BLaER1 treated with 17β-estradiol and CSF1 and Interleukin-3, amounts not matched to agents 10 nM and 100 nM (cell line): ENCODE results near the gene IMP3.

Source experiments
- H3K27ac ChIP-seq, 11 experiments: shearing (Covaris generic); formaldehyde crosslinking; 2 replicates each; pipeline ENCODE4 v1.8.1; 2022
- H3K27me3 ChIP-seq, 11 experiments: shearing (Covaris generic); formaldehyde crosslinking; 2 replicates each; pipeline ENCODE4 v1.8.1; 2022
- H3K36me3 ChIP-seq, 11 experiments: shearing (Covaris generic); formaldehyde crosslinking; 2 replicates each; pipeline ENCODE4 v1.8.1; 2022
- H3K4me1 ChIP-seq, 10 experiments: shearing (Covaris generic); formaldehyde crosslinking; 2 replicates each; pipeline ENCODE4 v1.8.1; 2022
- H3K4me2 ChIP-seq, 11 experiments: shearing (Covaris generic); formaldehyde crosslinking; 2 replicates each; pipeline ENCODE4 v1.8.1; 2022
- H3K4me3 ChIP-seq, 10 experiments: shearing (Covaris generic); formaldehyde crosslinking; 2 replicates each; pipeline ENCODE4 v1.8.1; 2022
- H3K9ac ChIP-seq, 11 experiments: shearing (Covaris generic); formaldehyde crosslinking; 2 replicates each; pipeline ENCODE4 v1.8.1; 2022
- H3K9me3 ChIP-seq, 11 experiments: shearing (Covaris generic); formaldehyde crosslinking; replicated peaks in 1 of 11; 2 replicates each; pipeline ENCODE4 v1.8.1; 2022
- H4K20me1 ChIP-seq, 11 experiments: shearing (Covaris generic); formaldehyde crosslinking; 2 replicates each; pipeline ENCODE4 v1.8.1; 2022
- Cebpa-rat ChIP-seq, 11 experiments: shearing (Covaris generic); IDR thresholded peaks; 2 replicates each; pipeline ENCODE4 v1.8.1; 2022

The IMP3 gene

DNA sequence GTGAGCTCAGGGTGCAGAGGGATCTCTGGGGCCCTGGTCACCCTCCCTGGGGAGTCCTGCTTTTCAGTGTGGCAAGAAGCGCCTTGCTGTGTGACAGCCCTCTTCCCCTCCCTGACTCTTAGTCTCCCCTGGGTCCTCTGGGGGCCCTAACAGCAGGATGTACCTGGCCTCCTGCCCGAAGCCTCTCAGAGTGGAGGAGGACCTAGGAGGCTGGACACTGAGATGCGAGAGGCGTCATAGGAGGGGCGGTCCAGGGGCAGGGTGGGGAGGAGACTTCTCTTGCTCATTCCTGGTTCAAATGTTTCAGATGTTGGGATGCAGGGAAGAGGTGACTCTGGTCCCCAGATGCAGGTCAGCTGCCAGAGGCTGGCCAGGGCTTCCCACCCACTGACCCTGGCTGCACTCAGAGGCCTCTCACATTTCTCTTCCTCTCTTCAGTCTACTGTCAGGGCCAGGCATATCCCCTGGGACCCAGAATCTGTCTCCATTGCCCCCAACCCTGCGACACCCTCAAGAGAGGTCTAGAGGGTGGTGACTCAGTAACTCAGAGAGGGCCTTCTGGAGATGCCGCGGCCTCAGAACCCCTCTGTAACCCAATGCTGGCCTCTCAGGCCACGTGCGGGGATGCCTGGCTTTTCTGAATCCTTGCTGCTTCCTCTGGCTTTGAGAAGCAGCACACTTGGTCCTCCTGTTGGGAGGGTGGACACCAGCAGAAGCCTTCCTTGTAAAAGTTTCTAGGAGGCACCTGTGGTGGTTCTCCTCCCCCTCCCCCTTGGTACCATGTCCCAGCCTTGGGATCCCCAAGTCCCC lies 33.6 kb upstream of the IMP3 start:
- no peak for TF ChIP-seq Cebpa-rat (IDR thresholded peaks at IDR 0.05)
- Histone ChIP-seq H3K27ac (peak overlapping the region in 6 of 11 experiments; percentile 19 to 60 (median 40); a peak in 11 of 22 replicates), H3K9me3 (no peaks in the 10 kb centered on the region), H3K4me3 (no peak overlapping the region), H3K4me2 (peak overlapping the region; percentile 39 to 89 (median 74); a peak in 21 of 22 replicates), H3K4me1 (peaks cover 31 to 64% (median 51%) of the 10 kb centered on the region in 10 experiments), H3K27me3 (no peaks in the 10 kb centered on the region), H4K20me1 (peaks cover 0 to 12% (median 0%) of the 10 kb centered on the region in 11 experiments; a peak in 3 of 22 replicates), H3K9ac (peak overlapping the region in 10 of 11 experiments; percentile 8 to 59 (median 44); a peak in 12 of 22 replicates), H3K36me3 (no peaks in the 10 kb centered on the region)

DNA sequence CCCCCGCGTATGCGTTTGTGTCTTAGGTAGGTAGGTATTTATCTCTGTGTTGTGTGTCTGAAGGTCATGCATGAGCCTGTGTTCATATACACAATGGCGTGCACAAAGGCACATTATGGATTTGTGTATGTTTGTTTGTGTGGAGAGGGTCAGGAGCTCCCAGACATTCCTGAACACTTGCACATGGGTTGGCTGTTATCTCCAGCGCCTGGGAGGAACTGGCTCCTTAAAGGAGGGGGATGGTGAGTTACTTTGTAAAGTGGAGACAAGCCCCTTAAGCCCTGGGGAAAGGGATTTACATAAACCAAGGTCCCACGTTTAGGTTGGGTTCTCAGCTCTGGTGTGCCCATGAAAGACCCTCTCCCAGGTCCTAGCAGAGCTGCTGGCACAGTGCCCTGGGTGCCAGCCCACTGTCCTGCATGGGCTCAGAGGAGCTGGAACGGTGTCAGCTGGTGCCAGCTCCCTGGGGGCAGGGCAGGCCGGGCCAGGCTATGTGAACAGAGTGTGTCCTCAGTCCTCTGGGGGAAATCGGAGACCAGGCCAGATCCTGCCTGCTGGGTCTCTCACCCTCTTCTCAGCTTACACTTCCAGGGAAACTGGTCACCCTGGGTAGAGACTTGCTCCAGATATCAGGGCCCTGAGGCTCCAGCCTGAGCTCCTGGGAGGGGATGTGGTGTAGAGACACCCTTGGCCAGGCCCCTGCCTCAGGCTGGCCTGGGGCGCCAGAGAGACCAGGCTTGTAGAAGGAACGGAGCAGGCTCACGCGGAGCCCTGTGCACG lies 32.8 kb upstream of the IMP3 start:
- H3K4me3 ChIP-seq: no peak overlapping the region
- no peaks in the 10 kb centered on the region for H3K27me3 ChIP-seq
- TF ChIP-seq Cebpa-rat (IDR thresholded peaks at IDR 0.05): no peak
- peak overlapping the region in 7 of 11 experiments; percentile 14 to 60 (median 39); a peak in 10 of 22 replicates for H3K27ac ChIP-seq
- peak overlapping the region; percentile 39 to 89 (median 74) for H3K4me2 ChIP-seq
- no peaks in the 10 kb centered on the region for H3K36me3 ChIP-seq
- peaks cover 0 to 11% (median 0%) of the 10 kb centered on the region in 11 experiments; a peak in 3 of 22 replicates for H4K20me1 ChIP-seq
- peaks cover 28 to 56% (median 44%) of the 10 kb centered on the region in 10 experiments for H3K4me1 ChIP-seq
- H3K9ac ChIP-seq: peak overlapping the region in 10 of 11 experiments; percentile 8 to 59 (median 44); a peak in 12 of 22 replicates
- no peaks in the 10 kb centered on the region for H3K9me3 ChIP-seq

- Histone ChIP-seq H3K27ac (0 out of 22 replicates have a peak overlapping the region, but pooled peaks of 1 of the 11 experiments have one; percentile 60), H3K4me2 (peak overlapping the region in 9 of 11 experiments; percentile 39 to 89 (median 78); a peak in 10 of 22 replicates), H3K27me3 (no peaks in the 10 kb centered on the region), H3K36me3 (no peaks in the 10 kb centered on the region), H3K4me3 (no peak overlapping the region), H3K9ac (no peak overlapping the region), H3K9me3 (no peaks in the 10 kb centered on the region), H3K4me1 (peaks cover 22 to 52% (median 41%) of the 10 kb centered on the region in 10 experiments), H4K20me1 (peaks cover 0 to 16% (median 0%) of the 10 kb centered on the region in 11 experiments; a peak in 3 of 22 replicates)
- no peak for TF ChIP-seq Cebpa-rat (IDR thresholded peaks at IDR 0.05)
Observed at GRCh38 chr15:75671730-75672602, 31.9 kb upstream of the IMP3 start.

DNA sequence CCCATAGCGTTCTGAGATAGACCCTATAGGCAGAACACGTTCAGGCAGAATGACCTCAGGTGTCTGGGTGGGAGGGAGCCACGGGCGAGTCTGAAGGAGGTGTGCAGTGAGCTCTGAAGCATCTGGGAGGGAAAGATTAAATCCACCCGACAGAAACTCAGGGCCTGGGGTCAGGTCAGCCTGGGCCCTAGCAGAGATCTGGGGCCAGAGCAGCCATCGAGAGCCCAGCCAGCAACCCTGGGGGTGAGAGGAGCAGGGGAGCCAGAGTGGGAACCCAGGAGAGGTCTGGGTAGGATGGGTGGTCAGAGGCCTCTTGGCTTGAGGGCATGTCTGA lies 29.8 kb upstream of the IMP3 start:
- Histone ChIP-seq H3K27me3 (no peaks in the 10 kb centered on the region), H3K4me3 (no peak overlapping the region), H3K36me3 (no peaks in the 10 kb centered on the region), H4K20me1 (peaks cover 0 to 11% (median 0%) of the 10 kb centered on the region in 11 experiments; a peak in 3 of 22 replicates), H3K4me1 (peaks cover 36 to 64% (median 56%) of the 10 kb centered on the region in 10 experiments), H3K27ac (no peak overlapping the region), H3K9ac (no peak overlapping the region), H3K9me3 (no peaks in the 10 kb centered on the region), H3K4me2 (no peak overlapping the region)
- no peak for TF ChIP-seq Cebpa-rat (IDR thresholded peaks at IDR 0.05)

DNA sequence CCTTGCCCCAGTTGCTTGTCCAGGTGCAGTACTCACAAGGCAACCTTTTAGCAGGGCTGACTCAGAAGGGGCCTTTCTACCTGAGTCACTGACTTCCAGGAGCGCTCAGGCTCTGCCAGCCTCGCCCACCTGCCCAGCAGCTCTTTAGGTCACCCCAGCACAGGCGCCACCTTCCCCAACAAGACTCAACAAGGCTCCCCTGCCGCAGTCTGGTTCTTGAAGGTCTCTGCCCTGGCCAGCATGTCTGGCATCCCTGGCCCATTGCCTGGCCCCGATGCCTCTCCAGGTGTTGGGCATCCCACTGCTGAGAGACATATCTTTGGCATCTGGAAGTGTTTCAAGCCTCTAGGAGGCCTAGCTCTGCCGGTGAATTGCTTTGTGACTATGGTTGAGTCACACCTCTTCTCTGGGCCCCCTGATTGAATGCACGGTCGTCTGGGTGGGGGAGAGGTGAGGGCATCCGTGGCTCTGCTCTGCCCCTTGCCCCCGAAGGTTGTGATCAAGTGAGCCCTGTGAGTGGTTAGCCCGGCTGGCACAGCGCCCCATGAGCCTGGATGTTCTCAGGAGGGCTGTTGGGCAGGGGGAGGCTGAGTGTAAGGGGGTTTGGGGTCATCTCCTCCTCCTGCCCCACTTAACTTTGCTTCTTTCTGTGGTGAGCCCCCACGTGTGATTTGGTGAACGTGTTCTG lies 29.3 kb upstream of the IMP3 start:
- Histone ChIP-seq H3K4me2 (no peak overlapping the region), H3K4me1 (peaks cover 31 to 66% (median 52%) of the 10 kb centered on the region in 10 experiments)

GRCh38 chr15:75666823-75667501 lies 26.9 kb upstream of the IMP3 start:
- Histone ChIP-seq H3K9me3 (no peaks in the 10 kb centered on the region), H3K9ac (peak overlapping the region in 2 of 11 experiments; percentile 5 to 24; a peak in 2 of 22 replicates), H3K36me3 (peaks cover 0 to 4% (median 0%) of the 10 kb centered on the region in 11 experiments; a peak in 1 of 22 replicates), H3K4me3 (no peak overlapping the region), H3K4me2 (peak overlapping the region; percentile 16 to 69 (median 51); a peak in 18 of 22 replicates), H4K20me1 (peaks cover 0 to 11% (median 0%) of the 10 kb centered on the region in 11 experiments; a peak in 2 of 22 replicates), H3K27ac (peak overlapping the region in 6 of 11 experiments; percentile 16 to 50 (median 25); a peak in 7 of 22 replicates), H3K4me1 (peaks cover 9 to 45% (median 29%) of the 10 kb centered on the region in 10 experiments), H3K27me3 (no peaks in the 10 kb centered on the region)
- TF ChIP-seq Cebpa-rat (IDR thresholded peaks at IDR 0.05): no peak

More for the DNA sequence above, 29.3 kb upstream of the IMP3 start:
- TF ChIP-seq Cebpa-rat (IDR thresholded peaks at IDR 0.05): no peak
- no peaks in the 10 kb centered on the region for H3K9me3 ChIP-seq
- peaks cover 0 to 11% (median 0%) of the 10 kb centered on the region in 11 experiments; a peak in 3 of 22 replicates for H4K20me1 ChIP-seq
- H3K27me3 ChIP-seq: no peaks in the 10 kb centered on the region
- no peak overlapping the region; a peak in 1 of 22 replicates for H3K27ac ChIP-seq
- no peak overlapping the region for H3K9ac ChIP-seq
- H3K4me3 ChIP-seq: no peak overlapping the region
- H3K36me3 ChIP-seq: no peaks in the 10 kb centered on the region; a peak in 1 of 22 replicates

DNA sequence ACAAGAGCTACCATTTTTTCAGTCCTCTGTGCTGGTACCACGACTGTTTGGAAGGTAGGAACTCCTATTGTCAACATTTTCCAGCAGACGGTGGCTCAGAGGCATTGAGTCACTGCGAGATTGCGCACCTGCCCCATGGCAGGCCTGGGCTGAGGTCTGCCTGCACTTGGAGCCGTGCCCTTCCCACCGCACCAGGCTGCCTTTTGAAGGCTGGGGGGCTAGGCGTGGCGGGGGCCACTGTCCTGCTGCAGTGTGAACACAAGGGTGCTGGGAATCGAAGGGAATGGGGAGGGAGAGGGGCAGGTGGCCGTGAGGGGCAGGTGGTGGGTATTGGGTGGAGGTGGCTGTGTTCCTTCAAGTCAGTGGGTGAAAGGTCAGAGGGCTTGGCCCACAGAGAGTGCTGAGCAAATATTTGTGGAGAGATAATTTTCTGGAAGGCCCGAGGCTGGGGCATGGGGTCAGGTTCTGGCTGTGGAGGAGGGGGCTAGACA lies 24.0 kb upstream of the IMP3 start:
- peaks cover 0 to 17% (median 6%) of the 10 kb centered on the region in 11 experiments; a peak in 7 of 22 replicates for H3K36me3 ChIP-seq
- H3K9ac ChIP-seq: no peak overlapping the region
- H4K20me1 ChIP-seq: peaks cover 0 to 17% (median 3%) of the 10 kb centered on the region in 11 experiments; a peak in 5 of 22 replicates
- peaks cover 9 to 51% (median 32%) of the 10 kb centered on the region in 10 experiments for H3K4me1 ChIP-seq
- H3K27ac ChIP-seq: peak overlapping the region in 4 of 11 experiments; percentile 14 to 50 (median 22); a peak in 4 of 22 replicates
- no peak overlapping the region for H3K4me2 ChIP-seq
- no peak for TF ChIP-seq Cebpa-rat (IDR thresholded peaks at IDR 0.05)
- H3K27me3 ChIP-seq: no peaks in the 10 kb centered on the region
- no peak overlapping the region for H3K4me3 ChIP-seq
- H3K9me3 ChIP-seq: no peaks in the 10 kb centered on the region
